ENCODE data around the gene FRS3.

- TF ChIP-seq CTCF (conservative IDR thresholded peaks at IDR 0.05) (no peak), EZH2 (IDR thresholded peaks at IDR 0.05; ENCODE audit: low read depth) (no peak)
Measured at GRCh38 chr6:41783106-41783780, 3.5 kb upstream of the FRS3 start.

All from PC-9 (cell line).